Right cardiac atrium (tissue), 5 donors: ENCODE measurements around the gene CCNA2. TPM values are rescaled to one million over a fixed set of nuclear protein-coding genes. Genes with fewer than 3 reads are reported as not detected.

Experiments
- ATAC-seq, 2 donors: fragments of 200-7000 bp; cut with Tn5 transposase; one replicate each; pipeline versions ENCODE4 v1.8.0 to v1.9.1; 2020; ENCODE audit warnings: moderate library complexity in 2 of 2, mild to moderate bottlenecking in 1 of 2
- DNase-seq, 3 donors: peaks; one replicate each; pipeline ENCODE4 v3.0.0-alpha.2; 2020
- H3K27ac ChIP-seq: one replicate; pipeline ENCODE4 v1.5.1; 2013; ENCODE audit warnings: mild to moderate bottlenecking, low read length, control low read depth, moderate library complexity
- H3K27me3 ChIP-seq: one replicate; pipeline ENCODE4 v1.6.1; 2013; ENCODE audit not compliant: control insufficient read depth, insufficient read depth
- H3K4me1 ChIP-seq: one replicate; pipeline ENCODE4 v1.6.1; 2013; ENCODE audit warnings: low read length; ENCODE audit not compliant: control insufficient read depth, insufficient read depth
- H3K4me3 ChIP-seq: one replicate; pipeline ENCODE4 v1.5.1; 2013; ENCODE audit warnings: low read length, control low read depth
- H3K9me3 ChIP-seq: one replicate; pipeline ENCODE4 v1.6.1; 2013; ENCODE audit warnings: low read length; ENCODE audit not compliant: control insufficient read depth
- WGBS: extraction: QIAGEN DNeasy Blood & Tissue Kit; methylation state at CpG from one replicate; pipeline ENCODE4 v1.1.7; 2013; 5-methylcytosine and 5-hydroxymethylcytosine counted together
- intact Hi-C, 4 donors: fragments of 100-400 bp; cut with DNase I; formaldehyde crosslinking; loops; one replicate each; pipeline versions ENCODE4 v1.11.0 to v1.14.0; 2022 to 2023
- polyA plus RNA-seq: library from polyadenylated mRNA; stranded (reverse); fragments of 200-250 nt; gene quantifications from one replicate; pipeline ENCODE4 v1.2.3, GENCODE V29; 2013
- total RNA-seq, 4 donors: library from RNA; stranded (reverse); fragmentation: NEBNext Ultra II Directional; extraction: Animal tissue kit (Norgen Biotek cat#: 25700); gene quantifications; one replicate each; pipeline ENCODE4 v1.2.1, GENCODE V29; 2021
- donor health status: healthy with polysubstance abuse.
- donor health status: DM: no; HTN: yes; CAD: no.
- donor health status: DM: no; HTN: no; CAD: no.
- donor health status: DM: no; HTN: yes; CAD: no; lungs with severe emphysema.
- donor health status: DM: yes; HTN: yes; CAD: no.

CCNA2 gene
- total and polyA plus RNA-seq, 5 donors: 0.36 to 1.7 (median 0.59) TPM

DNA sequence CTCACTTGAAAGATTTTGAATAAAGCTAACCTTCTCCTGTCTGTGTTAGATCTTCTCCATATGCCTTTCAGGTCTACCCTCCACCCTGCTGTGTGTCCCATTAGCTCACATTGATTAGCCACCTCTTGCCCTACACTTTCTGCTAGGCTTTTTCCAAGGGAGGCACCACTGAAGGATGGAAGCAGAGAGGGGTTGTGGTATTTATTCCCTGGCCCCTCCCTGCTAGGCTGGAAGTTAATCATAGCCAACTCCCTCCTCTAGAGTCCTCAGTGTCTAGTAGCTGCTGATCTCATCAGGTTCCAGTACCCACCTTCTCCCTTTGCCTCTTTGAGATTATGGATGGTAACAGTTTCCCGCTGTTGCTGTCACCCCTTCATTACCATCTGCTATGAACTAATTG lies 49.8 kb downstream of the CCNA2 start:
- no peak for DNase-seq
- intact Hi-C loops: no loop called here
- Histone ChIP-seq H3K9me3 (no peaks in the 10 kb centered on the region), H3K4me3 (no peak overlapping the region), H3K27ac (no peak overlapping the region), H3K27me3 (no peaks in the 10 kb centered on the region), H3K4me1 (peaks cover 2% of the 10 kb centered on the region)
- no peak for ATAC-seq
- 82% methylated on average over 1 of the region's 1 CpG for WGBS

DNA sequence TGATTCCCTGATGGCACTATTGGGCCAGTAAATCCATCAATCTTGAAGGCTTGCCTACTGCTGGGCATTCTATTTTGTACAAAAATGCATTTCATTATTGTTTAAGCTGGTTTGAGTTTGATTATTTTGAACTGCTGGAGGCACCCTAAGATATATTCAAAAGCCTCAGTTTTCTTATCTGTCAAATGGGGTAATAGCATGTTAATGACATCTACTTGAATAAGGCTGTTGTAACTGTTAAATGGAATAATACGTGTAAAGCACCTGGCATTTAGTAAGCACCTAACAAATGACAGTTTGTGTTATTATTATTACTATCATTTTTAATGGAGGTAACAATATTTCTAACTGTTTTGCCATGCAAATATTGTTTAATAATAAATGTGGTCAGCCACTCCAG lies 51.8 kb downstream of the CCNA2 start:
- no peak overlapping the region for H3K27ac ChIP-seq
- H3K9me3 ChIP-seq: no peaks in the 10 kb centered on the region
- H3K4me3 ChIP-seq: no peak overlapping the region
- WGBS: 96% methylated on average over 1 of the region's 1 CpG
- intact Hi-C loops: no loop called here
- DNase-seq (no peak), ATAC-seq (no peak)
- no peaks in the 10 kb centered on the region for H3K27me3 ChIP-seq
- peaks cover 2% of the 10 kb centered on the region for H3K4me1 ChIP-seq

DNA sequence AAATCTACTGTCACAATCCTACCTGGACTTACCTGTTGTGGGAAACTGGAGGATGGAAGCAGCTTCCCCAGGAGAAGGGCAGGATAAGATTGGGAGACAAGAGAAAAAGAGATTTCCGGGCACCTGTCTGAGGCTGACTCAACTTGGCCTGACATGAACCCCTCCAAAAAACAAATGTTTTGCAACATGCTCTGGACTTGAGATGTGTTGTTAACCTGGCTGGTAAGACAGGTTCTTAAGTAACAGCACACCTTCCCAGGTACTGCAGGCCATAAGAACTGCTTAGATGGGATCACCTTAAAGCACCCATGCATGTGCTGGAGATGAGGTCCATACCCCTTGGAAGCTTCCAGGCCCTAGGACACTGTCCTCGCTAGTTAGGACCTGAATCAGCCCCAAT lies 54.3 kb downstream of the CCNA2 start:
- no peaks in the 10 kb centered on the region for H3K9me3 ChIP-seq
- ATAC-seq: no peak
- H3K4me1 ChIP-seq: peaks cover 2% of the 10 kb centered on the region
- 95% methylated on average over 2 of the region's 2 CpGs for WGBS
- intact Hi-C loops: no loop called here
- no peak for DNase-seq
- H3K27ac ChIP-seq: no peak overlapping the region
- H3K4me3 ChIP-seq: no peak overlapping the region
- H3K27me3 ChIP-seq: no peaks in the 10 kb centered on the region

DNA sequence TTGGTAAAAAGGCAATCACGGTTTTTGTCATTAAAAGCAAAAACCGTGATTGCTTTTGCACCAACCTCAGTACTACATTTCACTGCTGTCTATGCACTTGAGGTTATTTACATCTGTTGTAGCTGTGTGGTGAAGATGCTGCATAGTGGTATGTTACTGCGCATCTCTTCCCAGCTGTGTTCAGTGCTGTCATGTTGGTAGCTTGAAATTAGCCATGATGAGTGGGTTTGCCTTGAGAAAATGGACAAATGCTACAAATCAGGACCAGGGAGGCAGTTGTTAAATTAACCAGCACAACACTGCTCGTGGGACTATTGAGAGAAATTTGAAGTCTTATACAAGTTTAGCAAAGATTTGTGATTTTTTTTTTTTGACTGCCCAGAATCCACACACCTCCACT lies 56.5 kb downstream of the CCNA2 start:
- ATAC-seq (no peak), DNase-seq (no peak)
- intact Hi-C loops: no loop called here
- Histone ChIP-seq H3K4me3 (no peak overlapping the region), H3K27ac (no peak overlapping the region), H3K27me3 (no peaks in the 10 kb centered on the region), H3K4me1 (no peaks in the 10 kb centered on the region), H3K9me3 (no peaks in the 10 kb centered on the region)
- 92% methylated on average over 4 of the region's 4 CpGs for WGBS

Other genes starting within 250 kb of the CCNA2 start
- 100 to 1,000 TPM; 145 to 218 (median 167) TPM for gene ANXA5, start 126.9 kb downstream of the CCNA2 start, total RNA-seq
- 168 TPM for gene ANXA5, start 126.9 kb downstream of the CCNA2 start, polyA plus RNA-seq
- gene SMIM43, start 58.7 kb downstream of the CCNA2 start, total RNA-seq: under 1 TPM in 1 of 4 donors, not detected in 3; 0.12 TPM
- gene SMIM43, start 58.7 kb downstream of the CCNA2 start, polyA plus RNA-seq: 0.07 TPM
- gene EXOSC9, start 22.6 kb downstream of the CCNA2 start, total RNA-seq: 10 to 100 TPM; 11.1 to 16.5 (median 13.0) TPM
- gene EXOSC9, start 22.6 kb downstream of the CCNA2 start, polyA plus RNA-seq: 19.9 TPM
- gene BBS7, start 46.6 kb upstream of the CCNA2 start, total RNA-seq: 10 to 100 TPM in 1 of 4 donors, 1 to 10 TPM in 3; 5.8 to 10.2 (median 8.2) TPM
- gene BBS7, start 46.6 kb upstream of the CCNA2 start, polyA plus RNA-seq: 3.5 TPM
- under 1 TPM; 0.15 to 0.34 (median 0.24) TPM for gene TRPC3, start 128.2 kb upstream of the CCNA2 start, total RNA-seq
- gene TRPC3, start 128.2 kb upstream of the CCNA2 start, polyA plus RNA-seq: 0.09 TPM